T-helper 22 cell (primary cell): ENCODE results near the gene PNMA6E.

Source experiments
- DNase-seq: peaks from one replicate; pipeline ENCODE4 v3.0.0-alpha.2; 2020; ENCODE audit warnings: low read depth

Gene PNMA6E

GRCh38 chrX:153349952-153350351 lies 51.2 kb downstream of the PNMA6E start:
- no peak for DNase-seq

DNA sequence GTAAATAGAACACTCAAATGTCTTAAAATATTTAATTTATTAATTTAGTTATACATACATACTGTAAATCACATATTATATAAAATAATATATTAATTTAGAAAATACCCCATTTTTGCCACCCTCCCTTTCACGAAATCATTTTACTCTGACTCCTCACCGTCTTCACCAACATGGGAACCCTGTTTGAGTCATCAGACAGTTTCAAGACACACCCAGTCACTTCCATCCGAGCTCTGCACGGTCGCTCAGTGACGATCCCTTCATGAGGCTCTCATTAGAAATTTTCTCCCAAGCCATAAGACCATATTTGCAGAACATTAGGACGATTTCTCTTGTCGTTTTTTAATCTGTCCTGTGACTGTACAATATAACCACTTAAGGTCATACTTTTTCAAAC lies 52.7 kb downstream of the PNMA6E start:
- DNase-seq = no peak

- no peak for DNase-seq
Observed at GRCh38 chrX:153347530-153347929, 53.6 kb downstream of the PNMA6E start.
